Measurements from ENCODE around the gene WARS2. TPM values are rescaled to one million over a fixed set of nuclear protein-coding genes. Genes with fewer than 3 reads are reported as not detected.

WARS2 gene
- polyA plus RNA-seq, 1 experiment: 17.7 TPM

GRCh38 chr1:119147661-119148090 is 7.2 kb upstream of the WARS2 start:
- CTCF ChIA-PET: no interaction called here
- no peak for TF ChIP-seq CTCF (IDR thresholded peaks at IDR 0.05; ENCODE audit: insufficient read depth, low read depth, low read length)
- Histone ChIP-seq H3K4me3 (ENCODE audit: low read depth, low read length) (no peak overlapping the region), H3K27me3 (ENCODE audit: control insufficient read depth, insufficient read depth, low read length) (no peaks in the 10 kb centered on the region), H3K36me3 (ENCODE audit: control insufficient read depth, insufficient read depth, low read length) (no peaks in the 10 kb centered on the region)
- POLR2A ChIA-PET: no interaction called here
- no peak for DNase-seq (ENCODE audit: low read depth)

GRCh38 chr1:119146466-119146865 is 6.0 kb upstream of the WARS2 start:
- no peak for TF ChIP-seq CTCF (IDR thresholded peaks at IDR 0.05; ENCODE audit: insufficient read depth, low read depth, low read length)
- H3K4me3 ChIP-seq (ENCODE audit: low read depth, low read length): no peak overlapping the region
- CTCF ChIA-PET: interaction anchor here (0.9 kb wide), 1 partner anchor 10 kb away, joined by 3 read pairs; no protein-coding TSS in a partner anchor
- DNase-seq (ENCODE audit: low read depth): no peak
- POLR2A ChIA-PET: no interaction called here
- no peaks in the 10 kb centered on the region for H3K27me3 ChIP-seq (ENCODE audit: control insufficient read depth, insufficient read depth, low read length)
- no peaks in the 10 kb centered on the region for H3K36me3 ChIP-seq (ENCODE audit: control insufficient read depth, insufficient read depth, low read length)

- Histone ChIP-seq H3K36me3 (ENCODE audit: control insufficient read depth, insufficient read depth, low read length) (no peaks in the 10 kb centered on the region), H3K27me3 (ENCODE audit: control insufficient read depth, insufficient read depth, low read length) (no peaks in the 10 kb centered on the region), H3K4me3 (ENCODE audit: low read depth, low read length) (no peak overlapping the region)
- DNase-seq (ENCODE audit: low read depth): no peak
- CTCF ChIA-PET: no interaction called here
- POLR2A ChIA-PET: no interaction called here
- TF ChIP-seq CTCF (IDR thresholded peaks at IDR 0.05; ENCODE audit: insufficient read depth, low read depth, low read length): no peak
These were observed 4.4 kb upstream of the WARS2 start for GRCh38 chr1:119144813-119145212.

- no peak for DNase-seq (ENCODE audit: low read depth)
- Histone ChIP-seq H3K4me3 (ENCODE audit: low read depth, low read length) (no peak overlapping the region), H3K27me3 (ENCODE audit: control insufficient read depth, insufficient read depth, low read length) (no peaks in the 10 kb centered on the region), H3K36me3 (ENCODE audit: control insufficient read depth, insufficient read depth, low read length) (no peaks in the 10 kb centered on the region)
- ChIA-PET CTCF (interaction anchor here (0.6 kb wide), 1 partner anchor 204 kb away, joined by 4 read pairs; no protein-coding TSS in a partner anchor), POLR2A (no interaction called here)
- TF ChIP-seq CTCF (IDR thresholded peaks at IDR 0.05; ENCODE audit: insufficient read depth, low read depth, low read length): no peak
These were observed 3.3 kb upstream of the WARS2 start for GRCh38 chr1:119143706-119144105.

- no peak for TF ChIP-seq CTCF (IDR thresholded peaks at IDR 0.05; ENCODE audit: insufficient read depth, low read depth, low read length)
- Histone ChIP-seq H3K27me3 (ENCODE audit: control insufficient read depth, insufficient read depth, low read length) (no peaks in the 10 kb centered on the region), H3K4me3 (ENCODE audit: low read depth, low read length) (no peak overlapping the region), H3K36me3 (ENCODE audit: control insufficient read depth, insufficient read depth, low read length) (no peaks in the 10 kb centered on the region)
- no peak for DNase-seq (ENCODE audit: low read depth)
- CTCF ChIA-PET: interaction anchor here (1.6 kb wide), 1 partner anchor 24 kb away, joined by 3 read pairs; no protein-coding TSS in a partner anchor
- POLR2A ChIA-PET: no interaction called here
These were observed 1.2 kb upstream of the WARS2 start for GRCh38 chr1:119141660-119142059.
